LNCaP clone FGC (cell line): ENCODE data around the gene DUSP7.

Experiments
- DNase-seq: peaks from one replicate; pipeline ENCODE4 v3.0.0-alpha.2; 2011; ENCODE audit warnings: low read depth
- H3K4me3 ChIP-seq: 2 replicates; pipeline ENCODE4 v1.5.1; 2011; ENCODE audit warnings: mild to moderate bottlenecking, low read depth, low read length, control low read depth
- CTCF ChIP-seq: IDR thresholded peaks from 2 replicates; pipeline ENCODE4 v1.5.1; 2012; ENCODE audit warnings: mild to moderate bottlenecking; ENCODE audit not compliant: control insufficient read depth, insufficient read depth; ENCODE audit errors: extremely low read depth

DUSP7 gene

DNA sequence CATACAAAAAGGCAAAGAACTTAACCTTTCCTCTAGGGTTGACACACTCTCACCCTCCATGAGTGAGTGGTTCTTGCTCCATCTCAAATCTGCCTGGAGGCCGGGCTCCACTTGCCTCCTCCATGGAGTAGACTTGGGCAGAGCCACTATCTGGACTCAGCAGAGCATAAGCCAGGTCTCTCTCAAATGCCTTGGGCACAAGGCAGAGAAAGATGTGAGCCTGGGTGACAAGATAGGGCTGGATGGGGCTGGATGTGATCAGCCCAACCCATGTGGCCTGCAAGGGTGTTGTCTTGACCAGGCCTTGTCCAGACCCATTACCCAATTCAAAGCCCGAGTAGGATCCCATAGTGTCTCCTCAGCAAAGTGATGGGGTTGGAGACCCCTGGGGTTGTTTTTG, 56.5 kb downstream of the DUSP7 start:
- no peak overlapping the region for H3K4me3 ChIP-seq
- no peak for TF ChIP-seq CTCF
- no peak for DNase-seq
